CD14-positive monocyte (primary cell): Measurements from ENCODE around the gene CELF2. TPM values are rescaled to one million over a fixed set of nuclear protein-coding genes. Genes with fewer than 3 reads are reported as not detected.
A peak's percentile ranks its signal among the peaks of the same experiment; 100 is the strongest.

Source experiments
- DNase-seq, 3 donors: peaks; one replicate each; pipeline ENCODE4 v3.0.0-alpha.2; 2011 to 2022
- H2AFZ ChIP-seq: 2 replicates; pipeline ENCODE4 v1.6.0; 2012; ENCODE audit warnings: mild to moderate bottlenecking, low read depth, low read length, inconsistent platforms; ENCODE audit not compliant: insufficient read depth, poor library complexity, severe bottlenecking
- H3K27ac ChIP-seq, 2 donors: 1 replicate in 1 of 2; 2 replicates in 1 of 2; pipeline ENCODE4 v1.5.1; 2012 to 2013; ENCODE audit warnings: low read length in 2 of 2, control low read depth in 1 of 2, inconsistent platforms in 1 of 2, low read depth in 1 of 2, mild to moderate bottlenecking in 1 of 2
- H3K27me3 ChIP-seq, 2 donors: one replicate each; pipeline versions ENCODE4 v1.6.0 to v1.6.1; 2011 to 2013; ENCODE audit warnings: low read length in 2 of 2; ENCODE audit not compliant: control insufficient read depth in 2 of 2, insufficient read depth in 2 of 2
- H3K36me3 ChIP-seq, 2 donors: replicated peaks in 1 of 2; 1 replicate in 1 of 2; 2 replicates in 1 of 2; pipeline versions ENCODE4 v1.5.1 to v1.6.1; 2012 to 2013; ENCODE audit warnings: low read length in 2 of 2, control low read depth in 1 of 2, inconsistent platforms in 1 of 2, mild to moderate bottlenecking in 1 of 2; ENCODE audit not compliant: insufficient read depth in 2 of 2, control insufficient read depth in 1 of 2
- H3K4me1 ChIP-seq, 2 donors: 1 replicate in 1 of 2; 2 replicates in 1 of 2; pipeline versions ENCODE4 v1.5.1 to v1.6.1; 2012 to 2013; ENCODE audit warnings: low read length in 2 of 2, control low read depth in 1 of 2, inconsistent platforms in 1 of 2, mild to moderate bottlenecking in 1 of 2, moderate library complexity in 1 of 2; ENCODE audit not compliant: insufficient read depth in 2 of 2, control insufficient read depth in 1 of 2
- H3K4me2 ChIP-seq: replicated peaks from 2 replicates; pipeline ENCODE3; 2012; ENCODE audit warnings: low read length, moderate library complexity, mild to moderate bottlenecking; ENCODE audit not compliant: poor library complexity, severe bottlenecking; ENCODE audit errors: extremely low read depth
- H3K4me3 ChIP-seq, 3 experiments: fragments of 200-600 bp in 1 of 3; sonication (generic) in 1 of 3; replicated peaks in 1 of 3; 1 replicate in 2 of 3; 2 replicates in 1 of 3; pipeline ENCODE4 v1.5.1; 2011 to 2013; ENCODE audit warnings: low read length in 3 of 3, mild to moderate bottlenecking in 3 of 3, control low read depth in 2 of 3, low read depth in 2 of 3, inconsistent platforms in 1 of 3, moderate library complexity in 1 of 3
- H3K79me2 ChIP-seq: 2 replicates; pipeline ENCODE4 v1.6.0; 2012; ENCODE audit warnings: mild to moderate bottlenecking, control low read depth, inconsistent platforms, low read length, moderate library complexity; ENCODE audit not compliant: insufficient read depth
- H3K9ac ChIP-seq: 2 replicates; pipeline ENCODE4 v1.6.0; 2017; ENCODE audit warnings: low read length, mild to moderate bottlenecking; ENCODE audit not compliant: insufficient read depth, poor library complexity, severe bottlenecking
- H3K9me3 ChIP-seq, 2 donors: replicated peaks in 1 of 2; 1 replicate in 1 of 2; 2 replicates in 1 of 2; pipeline versions ENCODE4 v1.5.1 to v1.6.1; 2012 to 2013; ENCODE audit warnings: low read length in 2 of 2, control low read depth in 1 of 2; ENCODE audit not compliant: control insufficient read depth in 1 of 2, insufficient read depth in 1 of 2
- H4K20me1 ChIP-seq: 2 replicates; pipeline ENCODE4 v1.6.0; 2012; ENCODE audit warnings: mild to moderate bottlenecking, low read length, control low read depth, moderate library complexity; ENCODE audit not compliant: insufficient read depth
- H3K27ac Mint-ChIP-seq, 7 donors: one replicate each; pipeline ENCODE4 v1.8.0; 2020; ENCODE audit warnings: mild to moderate bottlenecking in 7 of 7, mixed read lengths in 7 of 7, moderate library complexity in 6 of 7, inconsistent platforms in 2 of 7
- H3K27me3 Mint-ChIP-seq, 3 donors: one replicate each; pipeline ENCODE4 v1.8.0; 2021 to 2022; ENCODE audit warnings: low read depth in 3 of 3, mild to moderate bottlenecking in 3 of 3, mixed read lengths in 3 of 3, moderate library complexity in 3 of 3, inconsistent platforms in 1 of 3
- H3K36me3 Mint-ChIP-seq, 2 donors: one replicate each; pipeline ENCODE4 v1.8.0; 2020; ENCODE audit warnings: mixed read lengths in 2 of 2, inconsistent platforms in 1 of 2, mild to moderate bottlenecking in 1 of 2
- H3K4me1 Mint-ChIP-seq: one replicate; pipeline ENCODE4 v1.8.0; 2020; ENCODE audit warnings: mild to moderate bottlenecking, mixed read lengths
- H3K4me3 Mint-ChIP-seq, 2 donors: one replicate each; pipeline ENCODE4 v1.8.0; 2020; ENCODE audit warnings: mild to moderate bottlenecking in 2 of 2, mixed read lengths in 2 of 2, moderate library complexity in 1 of 2
- H3K9me3 Mint-ChIP-seq, 7 donors: one replicate each; pipeline ENCODE4 v1.8.0; 2020 to 2022; ENCODE audit warnings: mixed read lengths in 7 of 7, mild to moderate bottlenecking in 6 of 7, moderate library complexity in 6 of 7, inconsistent platforms in 2 of 7
- CTCF ChIP-seq: fragments of 200-600 bp; IDR thresholded peaks from one replicate; pipeline ENCODE4 v1.8.0; 2022; ENCODE audit warnings: antibody characterized with exemption, mild to moderate bottlenecking
- WGBS: methylation state at CpG from one replicate; pipeline ENCODE4 v1.1.5; 2013; ENCODE audit warnings: missing lambda C conversion rate; ENCODE audit not compliant: insufficient coverage; 5-methylcytosine and 5-hydroxymethylcytosine counted together
- intact Hi-C, 2 donors: fragments of 100-400 bp; cut with micrococcal nuclease; formaldehyde crosslinking; loops; one replicate each; pipeline versions ENCODE4 v1.15.0 to v1.15.1; 2023
- polyA plus RNA-seq, 3 donors: library from polyadenylated mRNA; depleted of rRNA in 1 of 3; unstranded in 2 of 3; stranded (reverse) in 1 of 3; fragments of 300-500 nt in 2 of 3; fragments of >200 nt in 1 of 3; fragmentation: Illumina TruSeq in 2 of 3; gene quantifications; 1 replicate in 2 of 3; 2 replicates in 1 of 3; pipeline ENCODE4 v1.2.3, GENCODE V29; 2012 to 2021

Gene CELF2
- polyA plus RNA-seq, 3 donors: 53.5 to 93.3 (median 80.5) TPM

GRCh38 chr10:11337516-11337915 lies 319.8 kb downstream of the CELF2 start:
- Mint-ChIP-seq H3K36me3 (peaks cover 28 to 38% of the 10 kb centered on the region in 2 donors), H3K27ac (no peak overlapping the region), H3K27me3 (peaks cover 0 to 1% (median 0%) of the 10 kb centered on the region in 3 donors), H3K4me3 (no peak overlapping the region), H3K4me1 (peaks cover 46% of the 10 kb centered on the region), H3K9me3 (peaks cover 0 to 2% (median 0%) of the 10 kb centered on the region in 7 donors)
- Histone ChIP-seq H2AFZ (no peak overlapping the region), H3K27ac (no peak overlapping the region), H3K27me3 (no peaks in the 10 kb centered on the region), H3K4me2 (no peak overlapping the region), H3K79me2 (no peaks in the 10 kb centered on the region), H3K36me3 (peaks cover 11 to 38% of the 10 kb centered on the region in 2 donors), H3K9me3 (no peaks in the 10 kb centered on the region), H3K4me1 (peaks cover 18 to 34% of the 10 kb centered on the region in 2 donors), H4K20me1 (peaks cover 62% of the 10 kb centered on the region), H3K4me3 (no peak overlapping the region), H3K9ac (no peak overlapping the region)
- WGBS: 88% methylated on average over 9 of the region's 15 CpGs
- no peak for DNase-seq
- TF ChIP-seq CTCF: no peak
- intact Hi-C loops: no loop called here

GRCh38 chr10:11338160-11338844 lies 320.6 kb downstream of the CELF2 start:
- Histone ChIP-seq H2AFZ (no peak overlapping the region), H3K27me3 (no peaks in the 10 kb centered on the region), H4K20me1 (peaks cover 55% of the 10 kb centered on the region), H3K4me3 (no peak overlapping the region), H3K4me1 (peaks cover 18 to 34% of the 10 kb centered on the region in 2 donors), H3K4me2 (no peak overlapping the region), H3K9me3 (no peaks in the 10 kb centered on the region), H3K27ac (no peak overlapping the region), H3K36me3 (peaks cover 6 to 30% of the 10 kb centered on the region in 2 donors), H3K79me2 (no peaks in the 10 kb centered on the region), H3K9ac (no peak overlapping the region)
- Mint-ChIP-seq H3K4me1 (peaks cover 42% of the 10 kb centered on the region), H3K9me3 (peaks cover 0 to 2% (median 0%) of the 10 kb centered on the region in 7 donors), H3K36me3 (peaks cover 22 to 31% of the 10 kb centered on the region in 2 donors), H3K27me3 (peaks cover 0 to 1% (median under 1%) of the 10 kb centered on the region in 3 donors), H3K4me3 (no peak overlapping the region), H3K27ac (peak overlapping the region in 4 of 7 donors; percentile 12 to 56 (median 44))
- 93% methylated on average over 9 of the region's 10 CpGs for WGBS
- no peak for DNase-seq
- no peak for TF ChIP-seq CTCF
- intact Hi-C loops: no loop called here
